Forelimb muscle (tissue), 1 donor: Measurements from ENCODE around the gene BARD1. TPM values are rescaled to one million over a fixed set of nuclear protein-coding genes. Genes with fewer than 3 reads are reported as not detected.
"Not testable (repeated sequence)": the region's sequence is repeated elsewhere in the genome, so short reads cannot be mapped to it uniquely, and the experiment has no call there.

ENCODE experiments used
- DNase-seq: peaks from one replicate; pipeline ENCODE4 v3.0.0-alpha.2; 2013; ENCODE audit warnings: low read depth
- polyA plus RNA-seq: library from polyadenylated mRNA; unstranded; fragments of 120-200 nt; gene quantifications from one replicate; pipeline ENCODE4 v1.2.1, GENCODE V29; 2013; ENCODE audit not compliant: insufficient read length

Gene BARD1
- 9.3 TPM for polyA plus RNA-seq

- DNase-seq = no peak
These were observed at the start of gene BARD1 for GRCh38 chr2:214808981-214809750. BARD1 (minus strand) TSS chr2:214809683; CDS start chr2:214809569, 114 bp downstream.

GRCh38 chr2:214856137-214856536, 46.7 kb upstream of the BARD1 start:
- DNase-seq = no peak

- no peak for DNase-seq
These were observed 44.4 kb upstream of the BARD1 start for GRCh38 chr2:214853906-214854305.

- DNase-seq = no peak
These were observed 34.3 kb upstream of the BARD1 start for GRCh38 chr2:214843823-214844222.

GRCh38 chr2:214839464-214839863, 30.0 kb upstream of the BARD1 start:
- no peak for DNase-seq

- DNase-seq = no peak
These were observed 28.0 kb upstream of the BARD1 start for GRCh38 chr2:214837466-214837865.

GRCh38 chr2:214836568-214836967, 27.1 kb upstream of the BARD1 start:
- no peak for DNase-seq

- no peak for DNase-seq
These were observed 21.4 kb upstream of the BARD1 start for GRCh38 chr2:214830794-214831346.

- DNase-seq = no peak
These were observed 6.6 kb upstream of the BARD1 start for GRCh38 chr2:214816008-214816533.

- DNase-seq = no peak
These were observed 1.2 kb upstream of the BARD1 start for GRCh38 chr2:214810671-214811070.

GRCh38 chr2:214809751-214810564, 475 bp upstream of the BARD1 start:
- DNase-seq = peak; percentile 80

- no peak for DNase-seq
These were observed 1.8 kb downstream of the BARD1 start for GRCh38 chr2:214807653-214808052.

- no peak for DNase-seq
These were observed 7.6 kb downstream of the BARD1 start for GRCh38 chr2:214801768-214802397.

- DNase-seq = no peak
These were observed 8.4 kb downstream of the BARD1 start for GRCh38 chr2:214801068-214801467.

- no peak for DNase-seq
These were observed 9.3 kb downstream of the BARD1 start for GRCh38 chr2:214800180-214800579.

GRCh38 chr2:214796911-214797310, 12.6 kb downstream of the BARD1 start:
- no peak for DNase-seq

- DNase-seq = not testable (repeated sequence)
These were observed 26.3 kb downstream of the BARD1 start for GRCh38 chr2:214783181-214783580.

- no peak for DNase-seq
These were observed 26.8 kb downstream of the BARD1 start for GRCh38 chr2:214782671-214783070.

GRCh38 chr2:214781226-214781625, 28.3 kb downstream of the BARD1 start:
- DNase-seq = no peak

GRCh38 chr2:214775971-214776370, 33.5 kb downstream of the BARD1 start:
- no peak for DNase-seq

- no peak for DNase-seq
These were observed 35.4 kb downstream of the BARD1 start for GRCh38 chr2:214774108-214774507.
